ENCODE data around the gene MAP4K5. TPM values are rescaled to one million over a fixed set of nuclear protein-coding genes. Genes with fewer than 3 reads are reported as not detected.

MAP4K5 gene
- total RNA-seq, 1 experiment from 2014 or later, result 111 TPM

- peaks cover 45% of the 10 kb centered on the region for H3K36me3 ChIP-seq (ENCODE audit: low read depth, low read length)
- peak overlapping the region; percentile 94 for H3K27ac ChIP-seq (ENCODE audit: low read length)
- CTCF ChIA-PET, result interaction anchor here (0.5 to 1.9 kb wide), 4 partner anchors 31 to 407 kb away, joined by 5 to 11 read pairs (median 7); partner anchors contain the start of gene MAP4K5
- intact Hi-C loops (cut with micrococcal nuclease), result loop anchor here (1.0 to 5.0 kb wide), 4 partner anchors 22 to 111 kb away; no protein-coding TSS in a partner anchor
- H2AFZ ChIP-seq (ENCODE audit: low read length), result no peak overlapping the region
- BruUV-seq (replicated peaks), result no TSS peak
- H3K9me3 ChIP-seq (ENCODE audit: low read length), result no peaks in the 10 kb centered on the region
- peak; percentile 82 for ATAC-seq
- POLR2A ChIA-PET (ENCODE audit: unreplicated experiment), result interaction anchor here (0.5 to 0.6 kb wide), 3 partner anchors 77 to 214 kb away, joined by 5 to 17 read pairs (median 8); no protein-coding TSS in a partner anchor
- no peaks in the 10 kb centered on the region for H3K79me2 ChIP-seq (ENCODE audit: low read length)
- peaks cover 20% of the 10 kb centered on the region; the same call in 1 of the 2 replicates for H4K20me1 ChIP-seq (ENCODE audit: low read length)
- H3K27me3 ChIP-seq (ENCODE audit: low read length), result no peaks in the 10 kb centered on the region
- no peak for TF ChIP-seq EZH2 (IDR thresholded peaks at IDR 0.05; ENCODE audit: low read length, unreplicated experiment)
- TF ChIP-seq CTCF (conservative IDR thresholded peaks at IDR 0.05; ENCODE audit: low read depth, low read length), result no peak
- TF ChIP-seq EZH2phosphoT487 (IDR thresholded peaks at IDR 0.05; ENCODE audit: borderline replicate concordance, low read length), result no peak
- peaks cover 31% of the 10 kb centered on the region for H3K4me1 ChIP-seq (ENCODE audit: insufficient read depth, low read length)
- peaks cover 16% of the 10 kb centered on the region for H3F3A ChIP-seq (ENCODE audit: low read length, unreplicated experiment)
- peak; percentile 80 for DNase-seq
- H3K4me2 ChIP-seq (ENCODE audit: low read length), result peak overlapping the region; percentile 62
- 0 out of 2 replicates have a peak overlapping the region, but pooled peaks have one; percentile 10 for H3K4me3 ChIP-seq (ENCODE audit: low read length)
- peak overlapping the region; percentile 59 for H3K9ac ChIP-seq (ENCODE audit: low read length)
- H3K9me2 ChIP-seq (replicated peaks; ENCODE audit: low read length), result no peaks in the 10 kb centered on the region
Measured at GRCh38 chr14:50452979-50453705, 79.2 kb downstream of the MAP4K5 start.

DNA sequence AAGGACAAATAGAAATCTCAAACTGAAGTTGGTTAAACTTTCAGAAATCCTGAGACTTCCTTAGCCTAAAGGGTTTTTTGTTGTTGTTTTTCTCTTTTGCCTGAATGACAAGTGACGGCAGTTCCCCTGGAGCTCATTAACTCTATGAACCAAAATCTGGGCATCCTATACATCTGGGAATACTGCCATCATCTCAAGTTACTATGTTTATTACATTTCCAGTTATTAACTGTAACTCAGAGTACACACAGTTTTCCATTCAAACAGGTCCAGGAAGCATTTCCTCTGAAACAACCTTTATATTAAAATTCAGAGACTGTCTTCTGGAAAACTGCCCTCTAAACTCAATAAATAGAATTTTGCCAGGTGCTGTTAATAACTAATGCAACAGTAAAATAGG is 80.1 kb downstream of the MAP4K5 start:
- ATAC-seq (peak; percentile 74), DNase-seq (peak; percentile 85)
- Histone ChIP-seq H3K4me1 (ENCODE audit: insufficient read depth, low read length) (peaks cover 34% of the 10 kb centered on the region), H2AFZ (ENCODE audit: low read length) (no peak overlapping the region), H3K27ac (ENCODE audit: low read length) (peak overlapping the region; percentile 94), H3K4me2 (ENCODE audit: low read length) (peak overlapping the region; percentile 62), H3K9me3 (ENCODE audit: low read length) (no peaks in the 10 kb centered on the region), H3K9ac (ENCODE audit: low read length) (peak overlapping the region; percentile 59), H3K36me3 (ENCODE audit: low read depth, low read length) (peaks cover 45% of the 10 kb centered on the region), H3F3A (ENCODE audit: low read length, unreplicated experiment) (peaks cover 16% of the 10 kb centered on the region), H4K20me1 (ENCODE audit: low read length) (peaks cover 20% of the 10 kb centered on the region; the same call in 1 of the 2 replicates), H3K79me2 (ENCODE audit: low read length) (no peaks in the 10 kb centered on the region), H3K4me3 (ENCODE audit: low read length) (0 out of 2 replicates have a peak overlapping the region, but pooled peaks have one; percentile 10), H3K27me3 (ENCODE audit: low read length) (no peaks in the 10 kb centered on the region), H3K9me2 (replicated peaks; ENCODE audit: low read length) (no peaks in the 10 kb centered on the region)
- intact Hi-C loops (cut with micrococcal nuclease), result loop anchor here (2.0 to 5.0 kb wide), 2 partner anchors 69 to 110 kb away; no protein-coding TSS in a partner anchor
- POLR2A ChIA-PET (ENCODE audit: unreplicated experiment), result interaction anchor here (0.5 to 0.6 kb wide), 2 partner anchors 10 to 215 kb away, joined by 6 to 17 read pairs; no protein-coding TSS in a partner anchor
- TF ChIP-seq EZH2phosphoT487 (IDR thresholded peaks at IDR 0.05; ENCODE audit: borderline replicate concordance, low read length), result no peak
- TF ChIP-seq EZH2 (IDR thresholded peaks at IDR 0.05; ENCODE audit: low read length, unreplicated experiment), result no peak
- no peak for TF ChIP-seq CTCF (conservative IDR thresholded peaks at IDR 0.05; ENCODE audit: low read depth, low read length)
- BruUV-seq (replicated peaks), result no TSS peak
- CTCF ChIA-PET, result interaction anchor here (0.5 to 1.9 kb wide), 3 partner anchors 30 to 110 kb away, joined by 5 to 11 read pairs (median 9); partner anchors contain the start of gene MAP4K5
